HG02642 (cell line): ENCODE results near the gene RERG.

ENCODE experiments used
- ATAC-seq: cut with Tn5 transposase; IDR thresholded peaks from one replicate; pipeline ENCODE4 v1.9.1; 2021; ENCODE audit warnings: mild to moderate bottlenecking; ENCODE audit not compliant: unreplicated experiment, poor library complexity

The RERG gene

DNA sequence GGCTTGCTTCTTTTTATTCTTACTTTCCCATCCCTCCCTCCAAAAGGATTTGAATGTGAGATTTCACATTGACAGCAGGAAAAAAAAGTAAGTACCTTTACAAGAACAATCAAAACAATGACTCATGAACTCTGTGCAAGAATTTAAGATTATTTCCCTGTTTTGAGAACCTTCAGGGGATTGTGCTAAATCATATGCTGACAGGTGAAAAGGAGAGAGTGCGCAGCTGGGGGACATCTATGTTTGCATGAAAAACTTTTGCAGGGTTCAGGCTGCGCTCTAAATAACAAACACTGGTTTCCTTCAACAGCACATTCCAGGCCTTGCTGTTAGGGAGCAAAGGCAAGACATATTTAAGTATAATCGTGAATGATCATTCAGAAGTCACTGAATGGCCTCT, 27.3 kb downstream of the RERG start:
- no peak for ATAC-seq

DNA sequence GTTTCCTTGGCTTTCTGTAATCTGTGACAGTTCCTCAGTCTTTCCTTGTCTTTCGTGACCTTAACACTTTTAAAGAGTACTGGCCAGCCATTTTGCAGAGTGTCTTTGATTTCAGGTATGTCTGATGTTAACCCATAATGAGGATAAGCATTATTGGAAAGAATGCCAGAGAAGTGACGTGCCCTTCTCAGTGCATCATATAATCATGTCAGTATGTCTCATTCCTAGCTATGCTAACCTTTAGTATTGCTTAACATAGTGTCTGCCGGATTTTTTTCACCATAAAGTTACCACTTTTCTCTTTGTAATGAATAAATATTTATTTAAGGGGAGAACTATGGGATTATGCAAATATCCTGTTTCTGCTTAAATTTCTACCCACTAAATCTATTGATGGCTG, 28.5 kb downstream of the RERG start:
- no peak for ATAC-seq

DNA sequence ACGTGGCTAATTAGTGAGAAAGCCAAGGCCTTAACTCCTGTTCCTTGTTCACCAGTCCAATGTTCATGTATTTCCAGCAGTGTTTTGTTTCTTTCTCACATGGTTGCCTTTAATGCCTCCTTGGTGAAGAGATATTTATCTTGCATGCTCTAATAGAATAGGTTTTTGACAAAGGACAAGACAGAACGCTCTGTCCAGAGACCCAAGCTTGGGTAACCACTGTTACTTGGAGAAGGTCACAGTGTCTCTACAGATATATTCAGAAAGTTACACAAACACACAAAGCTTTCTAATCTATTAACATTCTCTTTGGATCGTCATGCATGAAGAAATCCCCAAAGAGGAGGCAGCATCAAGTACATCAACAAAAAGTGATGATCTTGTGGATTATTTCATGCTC, 33.1 kb downstream of the RERG start:
- no peak for ATAC-seq

DNA sequence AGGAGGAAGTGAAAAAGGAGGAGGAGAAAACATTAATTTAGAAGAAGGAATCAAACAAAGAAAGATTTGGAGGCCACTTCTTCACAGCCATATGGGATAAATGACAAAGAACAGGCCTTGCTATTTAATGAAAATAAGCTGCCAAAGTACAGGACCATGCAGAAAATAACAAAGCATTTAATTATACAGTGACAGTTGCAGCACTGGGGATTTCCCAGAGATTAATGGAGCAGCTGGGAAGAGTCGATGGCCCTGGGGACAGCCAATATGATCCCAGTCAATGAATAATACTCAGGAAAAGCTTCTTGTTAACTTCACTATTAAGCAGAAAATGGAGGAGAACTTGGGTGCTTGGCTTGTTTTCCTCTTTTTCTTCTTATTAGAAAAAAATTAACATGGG, 34.6 kb downstream of the RERG start:
- no peak for ATAC-seq

DNA sequence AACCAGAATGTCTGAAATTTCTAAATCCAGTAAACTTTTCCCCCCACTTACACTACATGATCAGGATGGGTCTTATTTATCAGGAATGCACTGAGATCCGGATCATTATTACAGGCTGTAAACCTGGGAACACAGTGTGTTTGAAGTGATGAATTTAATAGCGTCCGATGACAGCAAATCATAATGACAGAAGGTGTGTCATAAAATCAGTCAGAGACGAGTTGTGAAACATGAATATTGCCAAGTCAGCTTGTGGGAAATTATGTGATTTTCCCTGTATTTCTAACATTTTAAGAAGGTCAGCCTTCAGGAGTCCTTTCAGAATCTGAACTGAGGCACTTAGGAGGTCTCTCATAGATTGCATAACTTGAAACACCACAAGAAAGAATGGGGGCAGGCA, 36.7 kb downstream of the RERG start:
- no peak for ATAC-seq

DNA sequence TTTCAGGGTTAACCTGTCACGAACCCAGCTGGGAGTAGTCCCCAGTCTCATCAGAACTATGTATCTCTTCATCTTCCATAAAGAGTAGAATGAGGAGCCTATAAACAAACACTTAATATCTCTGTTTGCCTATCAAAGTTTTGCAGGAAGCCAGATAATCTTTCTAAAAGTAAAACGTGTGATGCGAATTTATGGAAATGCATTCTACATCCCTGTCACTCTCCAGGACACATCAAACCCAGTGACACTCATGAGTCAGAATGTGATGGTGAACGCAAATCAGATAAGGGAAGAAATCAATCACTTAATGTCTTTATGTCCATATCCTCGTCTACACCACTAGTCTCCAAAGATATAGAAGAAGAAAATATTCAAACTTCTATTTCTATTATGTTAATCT, 37.4 kb downstream of the RERG start:
- no peak for ATAC-seq

DNA sequence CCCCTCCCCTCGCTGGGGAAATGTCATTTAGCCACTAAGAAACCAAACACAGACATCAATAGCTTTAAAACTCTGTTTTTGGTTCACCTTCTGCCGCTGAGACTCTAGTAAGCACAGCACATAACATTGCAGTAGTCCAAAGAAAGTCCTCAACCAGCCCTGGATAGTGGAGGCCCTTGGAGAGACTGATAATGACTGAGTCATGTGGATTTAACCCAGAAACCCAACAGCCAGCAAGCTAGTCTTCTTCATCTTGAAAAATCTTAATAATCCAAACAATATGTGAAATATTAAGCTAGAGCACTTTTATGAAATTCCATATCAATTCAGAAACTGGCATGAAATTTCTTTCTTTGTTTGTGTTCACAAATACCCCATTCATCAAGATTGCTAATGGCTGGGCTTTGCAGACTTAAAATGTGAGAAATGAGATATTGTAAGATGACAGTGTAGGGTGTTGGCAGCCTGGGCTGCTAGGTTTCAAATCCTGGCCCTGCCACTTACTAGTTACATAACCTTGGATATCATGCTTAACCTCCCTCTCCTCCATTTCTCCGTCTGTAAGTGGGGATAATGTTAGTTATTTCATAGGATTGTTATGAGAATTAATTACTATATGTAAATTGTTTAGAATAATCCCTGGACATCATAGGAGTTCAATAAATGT, 40.1 kb downstream of the RERG start:
- ATAC-seq, result no peak

DNA sequence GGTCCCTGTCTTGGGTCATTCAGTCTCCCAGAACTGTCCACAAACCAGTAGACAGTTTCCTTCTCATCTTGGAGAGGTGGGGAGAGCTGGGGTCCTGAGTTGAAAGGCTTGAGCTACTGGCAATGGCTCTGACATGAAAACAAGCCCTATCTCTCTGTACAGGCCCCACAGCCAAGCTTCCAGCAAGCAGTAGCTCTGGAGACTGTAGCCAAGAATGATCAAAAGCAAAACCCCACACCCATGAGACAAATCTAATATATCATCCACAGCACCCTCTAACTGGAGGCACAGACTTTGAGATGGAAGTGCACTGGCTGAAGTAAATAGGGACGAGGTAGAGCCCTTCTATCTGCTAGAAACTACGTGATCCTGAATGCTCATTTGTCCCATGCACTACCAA, 40.9 kb downstream of the RERG start:
- no peak for ATAC-seq

DNA sequence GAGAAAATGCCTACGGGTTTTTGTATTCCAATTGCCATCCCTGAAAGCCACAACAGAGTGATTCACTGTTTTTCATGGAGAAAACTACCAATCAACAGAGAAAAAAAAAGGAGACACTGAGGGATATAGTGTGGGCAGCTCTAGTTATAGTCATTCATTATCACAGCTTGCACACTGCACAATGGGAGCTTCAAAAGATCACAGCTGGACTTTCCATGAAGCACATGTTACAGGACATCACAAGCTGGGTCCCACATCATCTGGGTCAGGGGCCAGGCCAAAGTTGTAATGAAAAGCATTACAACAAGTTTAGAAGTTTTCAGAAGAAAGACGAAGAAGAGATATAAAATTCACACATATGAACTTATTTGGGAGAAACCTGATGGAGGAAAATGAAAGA, 41.5 kb downstream of the RERG start:
- ATAC-seq, result no peak

DNA sequence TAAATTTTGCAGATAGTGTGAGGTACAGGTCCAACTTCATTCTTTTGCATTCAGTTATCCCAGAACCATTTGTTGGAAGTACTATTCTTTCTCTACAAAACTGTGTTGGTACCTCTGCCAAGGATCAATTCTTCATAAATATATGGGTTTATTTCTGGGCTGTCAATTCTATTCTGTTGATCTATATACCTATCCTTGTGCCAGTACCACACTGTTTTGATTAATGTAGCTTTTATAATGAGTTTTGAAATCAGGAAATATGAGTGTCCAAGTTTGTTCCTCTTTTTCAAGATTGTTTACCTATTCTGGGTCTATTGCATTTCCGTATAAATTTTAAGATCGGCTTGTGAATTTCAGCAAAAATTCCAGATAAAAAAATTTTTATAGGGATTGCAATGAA, 48.1 kb downstream of the RERG start:
- ATAC-seq, result no peak

DNA sequence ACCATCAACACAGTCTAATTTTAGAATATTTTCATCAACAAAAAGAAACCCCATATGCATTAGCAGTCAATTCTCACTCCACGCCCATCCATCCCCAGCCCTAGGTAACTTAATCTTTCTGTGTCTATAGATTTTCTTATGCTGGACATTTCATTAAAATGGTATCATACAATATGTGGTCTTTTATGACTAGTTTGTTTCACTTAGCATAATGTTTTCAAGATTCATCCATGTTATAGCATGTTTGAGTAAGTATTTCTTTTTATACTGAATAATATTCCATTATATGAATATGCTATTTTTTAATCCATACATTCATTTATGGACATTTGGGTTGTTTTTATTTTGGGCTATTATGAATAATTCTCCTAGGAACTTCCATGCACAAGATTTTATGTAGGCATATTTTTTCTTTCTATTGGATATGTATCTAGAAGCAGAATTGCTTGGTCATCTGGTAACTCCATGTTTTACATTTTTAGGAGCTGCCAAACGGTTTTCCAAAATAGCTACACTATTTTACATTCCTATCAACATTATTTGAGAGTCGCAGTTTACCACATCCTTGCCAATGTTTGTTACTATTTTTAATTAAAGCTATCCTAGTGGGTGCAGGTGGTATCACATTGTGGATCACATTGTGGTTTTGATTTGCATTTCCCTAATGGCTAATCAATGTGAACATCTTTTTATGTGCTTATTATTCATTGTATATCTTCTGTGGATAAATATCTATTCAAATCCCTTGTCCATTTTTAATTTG, 49.0 kb downstream of the RERG start:
- no peak for ATAC-seq

DNA sequence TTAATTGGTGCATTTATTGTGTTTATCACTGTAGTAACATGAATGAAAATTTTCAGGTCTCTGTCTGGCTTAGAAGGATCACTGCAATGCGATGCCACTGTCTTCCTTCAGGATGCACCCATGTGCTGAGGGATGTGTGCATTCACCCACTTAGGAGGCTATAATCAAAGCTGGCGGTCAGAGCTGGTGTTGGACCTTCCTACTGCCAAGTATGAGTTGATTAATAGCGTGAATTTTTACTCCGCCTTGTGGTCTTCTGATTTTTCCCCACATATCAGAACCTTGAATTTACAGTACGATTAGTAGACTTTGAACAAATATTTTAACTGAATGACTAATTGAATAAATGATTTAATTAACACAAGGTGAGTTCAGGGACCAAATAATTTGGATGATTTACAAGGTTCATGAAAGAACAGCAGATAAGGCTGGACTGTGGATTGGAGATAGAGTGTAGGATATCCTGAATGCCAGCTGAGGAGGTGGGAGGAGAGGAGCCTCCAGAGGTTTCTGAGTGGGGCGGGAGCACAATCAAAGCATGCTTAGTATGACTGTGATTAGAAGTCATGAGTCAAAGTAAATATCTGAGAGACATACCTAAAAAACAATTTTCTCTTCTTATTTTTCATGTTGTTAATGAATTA, 50.1 kb downstream of the RERG start:
- no peak for ATAC-seq

DNA sequence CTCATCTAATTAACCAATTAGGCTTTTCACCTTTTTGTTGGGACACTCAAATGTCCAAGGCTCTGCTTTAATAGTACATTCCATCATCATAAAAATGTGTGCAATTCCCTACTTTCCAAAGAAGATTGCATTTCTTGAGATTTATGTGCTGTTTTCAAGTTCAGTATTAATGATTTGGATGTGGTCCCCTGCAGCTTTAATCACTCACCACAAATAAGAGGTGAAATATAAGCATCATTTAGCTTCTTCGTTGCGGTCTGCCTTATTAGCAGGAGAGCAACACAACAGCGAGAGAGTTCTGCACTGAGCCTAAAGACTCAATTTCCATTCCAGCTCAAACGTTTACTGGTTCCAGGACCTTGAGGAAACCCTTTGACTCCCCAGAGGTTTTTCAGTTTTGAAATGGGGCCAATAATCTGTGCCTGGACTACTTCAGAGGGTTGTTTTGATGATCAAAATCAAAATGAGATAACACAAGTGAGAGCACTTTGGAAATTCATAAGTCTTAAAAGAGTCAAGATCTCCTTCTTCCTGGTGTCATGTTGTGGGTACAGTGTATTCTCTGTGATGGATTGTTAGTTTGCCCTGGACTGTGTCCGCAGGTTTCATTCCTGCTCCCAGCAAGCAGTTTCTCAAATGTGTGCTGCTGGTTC, 53.1 kb downstream of the RERG start:
- no peak for ATAC-seq

DNA sequence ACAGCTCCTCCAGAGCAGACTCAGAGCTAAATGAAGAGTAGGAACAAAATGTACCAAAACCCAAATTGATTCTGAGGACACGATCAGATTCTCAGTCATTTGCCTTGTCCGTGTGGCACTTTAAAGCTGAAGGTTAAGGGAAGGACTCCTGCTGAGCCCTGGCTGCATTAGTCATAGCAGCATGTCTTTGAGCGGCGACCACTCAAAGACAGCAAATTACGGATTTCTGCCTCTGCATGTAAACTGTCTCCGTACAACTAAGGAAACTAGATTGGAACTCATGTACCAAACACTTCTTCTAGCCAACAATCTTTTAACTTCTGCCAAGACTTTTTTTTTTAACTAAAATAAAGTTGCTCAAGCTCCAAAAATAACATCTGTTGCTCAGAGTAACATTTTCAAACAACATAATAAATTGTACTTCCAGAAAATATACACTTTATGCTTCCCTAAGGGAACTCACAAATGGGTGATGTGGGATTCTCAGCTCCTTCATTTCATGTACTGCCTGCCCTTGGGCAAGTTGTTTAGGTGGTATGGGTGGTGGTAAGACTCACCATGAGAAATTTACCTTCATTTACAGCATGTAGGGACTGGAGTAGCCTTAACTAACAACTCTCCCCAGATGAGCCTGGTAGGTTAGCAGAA, 56.1 kb downstream of the RERG start:
- no peak for ATAC-seq

DNA sequence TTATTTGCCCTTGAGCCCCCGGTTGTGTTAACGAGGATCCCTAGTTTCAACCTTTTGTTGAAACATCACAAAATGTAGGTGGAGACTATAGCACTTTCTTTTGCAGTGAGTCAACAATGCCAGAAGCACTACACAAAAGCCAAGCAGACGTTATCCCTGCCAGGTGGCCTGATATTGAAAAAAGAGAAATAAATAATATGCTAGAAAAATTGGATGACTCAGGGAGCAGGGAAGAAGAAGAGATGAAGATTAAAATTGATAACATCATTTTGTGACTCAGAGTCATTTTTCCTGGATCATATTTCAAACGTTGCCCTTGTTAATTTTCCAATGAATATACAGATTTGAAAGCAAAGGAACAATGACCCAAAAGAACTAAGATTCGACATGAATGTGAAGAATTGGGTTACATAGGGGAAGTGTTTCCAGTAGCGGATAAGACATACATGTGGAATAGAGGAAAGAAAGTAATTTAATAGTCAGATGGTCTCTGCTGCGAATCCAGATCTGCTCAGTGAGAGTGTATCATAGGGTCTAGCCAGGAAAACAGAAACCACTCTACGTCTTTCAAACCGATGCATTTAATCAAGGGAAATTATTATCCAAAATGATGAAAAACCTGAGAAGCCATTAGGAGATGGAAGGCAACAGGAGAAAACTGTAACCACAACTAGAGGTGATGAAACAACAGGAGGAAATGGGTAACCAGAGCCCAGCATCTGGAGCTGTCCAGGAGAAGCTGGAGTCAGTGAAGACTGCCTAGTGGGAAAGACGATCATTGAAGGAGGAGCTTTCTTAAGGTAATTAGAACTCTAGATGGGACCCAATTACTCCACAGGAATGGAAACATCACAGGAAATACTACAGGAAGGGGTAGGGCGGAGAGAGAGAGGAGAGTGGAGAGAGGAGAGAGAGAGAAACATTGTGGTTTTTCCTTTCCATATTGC, 57.9 kb downstream of the RERG start:
- no peak for ATAC-seq

DNA sequence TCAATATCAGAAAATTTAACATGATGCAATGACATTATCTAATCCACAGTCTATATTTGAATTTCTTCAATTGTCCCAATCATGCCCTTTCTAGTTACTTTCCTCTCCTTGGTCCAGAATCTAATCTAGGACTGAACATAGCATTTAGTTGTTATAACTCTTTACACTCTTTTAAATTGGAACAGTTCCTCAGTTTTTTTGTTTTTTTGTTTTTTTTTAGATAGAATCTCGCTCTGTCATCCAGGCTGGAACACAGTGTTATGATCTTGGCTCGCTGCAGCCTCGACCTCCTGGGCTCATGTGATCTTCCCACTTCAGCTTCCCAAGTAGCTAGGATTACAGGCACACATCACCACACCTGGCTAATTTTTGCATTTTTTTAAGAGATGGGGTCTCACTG, 63.1 kb downstream of the RERG start:
- ATAC-seq, result no peak

DNA sequence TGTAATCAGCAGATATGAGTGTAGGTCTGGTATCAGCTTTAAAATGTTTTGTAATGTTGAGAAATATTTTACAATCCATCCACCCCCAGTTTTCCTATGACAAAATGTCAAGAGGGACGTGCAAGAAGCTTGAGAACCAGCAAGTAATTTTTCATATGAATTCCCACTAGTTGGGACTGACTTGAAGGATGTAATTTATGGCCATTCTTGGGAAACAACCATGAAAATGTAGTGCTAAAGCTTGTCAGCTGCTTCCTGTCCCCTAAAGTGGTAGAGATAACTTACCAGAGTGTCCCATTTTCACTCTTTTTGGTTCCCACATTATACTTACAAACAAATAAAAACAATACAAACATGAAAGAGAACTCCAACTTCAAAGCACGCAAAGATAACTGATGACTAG, 63.9 kb downstream of the RERG start:
- ATAC-seq, result no peak

DNA sequence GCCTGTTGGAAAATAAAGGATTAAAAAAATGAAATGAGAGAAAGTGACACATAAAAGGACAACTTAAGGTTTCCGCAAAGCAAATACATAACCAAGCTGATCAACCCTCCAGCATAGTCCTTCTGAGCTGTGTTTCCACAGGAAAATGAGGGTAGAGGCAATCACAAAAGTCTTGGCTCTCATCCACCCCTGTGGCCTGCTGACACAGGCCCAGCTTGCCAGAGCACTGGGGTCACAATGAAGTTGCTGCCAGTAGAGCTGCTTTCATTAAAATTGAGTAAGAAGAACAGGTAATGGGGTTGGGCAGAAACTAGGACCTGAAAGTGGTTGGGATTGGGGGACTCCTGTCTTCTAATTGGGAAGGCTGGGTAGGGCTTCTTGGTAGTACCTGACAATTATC, 65.9 kb downstream of the RERG start:
- no peak for ATAC-seq

DNA sequence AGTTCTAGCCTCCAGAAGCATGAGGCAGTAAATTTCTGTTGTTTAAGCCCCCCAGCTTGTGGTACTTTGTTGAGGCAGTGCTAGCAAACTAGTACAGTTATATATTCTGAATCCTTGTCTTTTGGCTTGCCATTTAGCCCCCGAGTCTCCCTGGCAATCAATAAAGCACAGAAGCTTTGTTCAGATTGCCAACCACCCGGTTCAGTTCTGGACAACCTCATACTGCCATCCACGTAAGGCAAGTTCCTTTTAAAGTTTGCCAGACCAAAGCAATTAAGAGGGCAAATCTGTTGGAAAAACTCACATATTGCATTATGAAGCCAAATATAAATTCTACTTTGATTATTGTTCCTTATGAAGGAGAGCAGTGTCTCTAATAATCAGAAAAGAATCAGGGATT, 67.1 kb downstream of the RERG start:
- ATAC-seq, result no peak

DNA sequence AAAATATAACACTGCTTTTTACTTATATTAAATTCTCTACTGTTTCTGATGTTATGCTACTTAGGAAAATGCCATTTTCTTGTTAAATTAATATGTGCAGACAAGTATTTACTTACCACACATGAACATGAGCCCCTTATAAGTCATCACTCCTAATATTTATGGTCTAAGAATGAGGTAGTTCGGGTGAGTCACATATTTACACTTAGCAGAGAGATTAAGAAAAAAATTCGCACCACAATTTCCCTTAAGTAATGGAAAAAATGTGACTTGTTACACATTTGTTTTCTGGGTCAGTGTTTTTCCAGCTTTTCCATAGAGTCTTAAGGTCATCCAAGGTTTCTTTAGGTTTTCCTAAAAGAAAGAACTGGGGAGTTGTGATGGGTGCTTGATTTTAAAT, 68.3 kb downstream of the RERG start:
- ATAC-seq, result no peak
